Liver (tissue), 3 donors: ENCODE measurements around the gene TIGD1.

ENCODE experiments used
- GABPA ChIP-seq, 2 donors: IDR thresholded peaks in 1 of 2; conservative IDR thresholded peaks in 1 of 2; 2 replicates each; pipeline ENCODE4 v1.6.1; 2016; ENCODE audit warnings: antibody characterized with exemption in 2 of 2, mild to moderate bottlenecking in 1 of 2, moderate library complexity in 1 of 2
- JUND ChIP-seq, 2 donors: IDR thresholded peaks; 2 replicates each; pipeline ENCODE4 v1.6.1; 2016; ENCODE audit warnings: antibody characterized with exemption in 2 of 2
- RAD21 ChIP-seq, 2 donors: IDR thresholded peaks; 2 replicates each; pipeline ENCODE4 v1.6.1; 2016; ENCODE audit warnings: antibody characterized with exemption in 2 of 2, mild to moderate bottlenecking in 2 of 2
- TAF1 ChIP-seq: conservative IDR thresholded peaks from 2 replicates; pipeline ENCODE4 v1.6.1; 2016; ENCODE audit warnings: antibody characterized with exemption, mild to moderate bottlenecking
- YY1 ChIP-seq: IDR thresholded peaks from 2 replicates; pipeline ENCODE4 v1.6.1; 2016; ENCODE audit warnings: antibody characterized with exemption, mild to moderate bottlenecking
- TF ChIP-seq, protein P1 (sequence below): fragments of 150-350 bp; IDR thresholded peaks from 2 replicates; pipeline ENCODE4 v1.5.1; 2017; ENCODE audit warnings: improper control_type of control experiment, low read depth, low read length; ENCODE audit not compliant: missing input control
- TF ChIP-seq, protein P2 (sequence below): IDR thresholded peaks from 2 replicates; pipeline ENCODE4 v1.6.1; 2016; ENCODE audit warnings: antibody characterized with exemption, mild to moderate bottlenecking
- TF ChIP-seq, protein P3 (sequence below): IDR thresholded peaks from 2 replicates; pipeline ENCODE4 v1.6.1; 2016; ENCODE audit warnings: antibody characterized with exemption
- TF ChIP-seq, protein P4 (sequence below): IDR thresholded peaks from 2 replicates; pipeline ENCODE4 v1.6.1; 2016; ENCODE audit warnings: antibody characterized with exemption
- donor health status: healthy.
- donor health status: healthy.

DNA sequence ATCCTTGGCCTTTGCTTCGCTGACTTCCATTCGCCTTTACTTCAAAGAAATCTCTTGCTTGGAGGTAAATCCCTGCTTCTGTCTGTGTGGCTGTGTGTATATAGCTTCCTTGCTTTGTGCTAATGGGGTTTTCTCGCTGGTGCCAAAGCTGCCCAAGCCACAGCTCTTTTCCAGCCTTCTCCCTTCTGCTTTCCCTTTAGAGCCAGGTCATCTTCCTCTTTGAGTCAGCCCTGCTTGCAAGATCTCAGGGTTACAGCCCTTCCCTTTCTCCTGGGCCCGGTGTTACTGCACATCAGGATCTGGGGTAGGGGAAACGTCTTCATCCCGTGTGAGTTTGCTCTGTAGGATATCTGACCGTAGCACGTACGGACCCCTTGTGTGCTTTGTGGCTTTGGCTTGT is 19.2 kb upstream of the TIGD1 start:
- TF ChIP-seq, protein P1, sequence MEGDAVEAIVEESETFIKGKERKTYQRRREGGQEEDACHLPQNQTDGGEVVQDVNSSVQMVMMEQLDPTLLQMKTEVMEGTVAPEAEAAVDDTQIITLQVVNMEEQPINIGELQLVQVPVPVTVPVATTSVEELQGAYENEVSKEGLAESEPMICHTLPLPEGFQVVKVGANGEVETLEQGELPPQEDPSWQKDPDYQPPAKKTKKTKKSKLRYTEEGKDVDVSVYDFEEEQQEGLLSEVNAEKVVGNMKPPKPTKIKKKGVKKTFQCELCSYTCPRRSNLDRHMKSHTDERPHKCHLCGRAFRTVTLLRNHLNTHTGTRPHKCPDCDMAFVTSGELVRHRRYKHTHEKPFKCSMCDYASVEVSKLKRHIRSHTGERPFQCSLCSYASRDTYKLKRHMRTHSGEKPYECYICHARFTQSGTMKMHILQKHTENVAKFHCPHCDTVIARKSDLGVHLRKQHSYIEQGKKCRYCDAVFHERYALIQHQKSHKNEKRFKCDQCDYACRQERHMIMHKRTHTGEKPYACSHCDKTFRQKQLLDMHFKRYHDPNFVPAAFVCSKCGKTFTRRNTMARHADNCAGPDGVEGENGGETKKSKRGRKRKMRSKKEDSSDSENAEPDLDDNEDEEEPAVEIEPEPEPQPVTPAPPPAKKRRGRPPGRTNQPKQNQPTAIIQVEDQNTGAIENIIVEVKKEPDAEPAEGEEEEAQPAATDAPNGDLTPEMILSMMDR: no peak
- TF ChIP-seq, protein P2, sequence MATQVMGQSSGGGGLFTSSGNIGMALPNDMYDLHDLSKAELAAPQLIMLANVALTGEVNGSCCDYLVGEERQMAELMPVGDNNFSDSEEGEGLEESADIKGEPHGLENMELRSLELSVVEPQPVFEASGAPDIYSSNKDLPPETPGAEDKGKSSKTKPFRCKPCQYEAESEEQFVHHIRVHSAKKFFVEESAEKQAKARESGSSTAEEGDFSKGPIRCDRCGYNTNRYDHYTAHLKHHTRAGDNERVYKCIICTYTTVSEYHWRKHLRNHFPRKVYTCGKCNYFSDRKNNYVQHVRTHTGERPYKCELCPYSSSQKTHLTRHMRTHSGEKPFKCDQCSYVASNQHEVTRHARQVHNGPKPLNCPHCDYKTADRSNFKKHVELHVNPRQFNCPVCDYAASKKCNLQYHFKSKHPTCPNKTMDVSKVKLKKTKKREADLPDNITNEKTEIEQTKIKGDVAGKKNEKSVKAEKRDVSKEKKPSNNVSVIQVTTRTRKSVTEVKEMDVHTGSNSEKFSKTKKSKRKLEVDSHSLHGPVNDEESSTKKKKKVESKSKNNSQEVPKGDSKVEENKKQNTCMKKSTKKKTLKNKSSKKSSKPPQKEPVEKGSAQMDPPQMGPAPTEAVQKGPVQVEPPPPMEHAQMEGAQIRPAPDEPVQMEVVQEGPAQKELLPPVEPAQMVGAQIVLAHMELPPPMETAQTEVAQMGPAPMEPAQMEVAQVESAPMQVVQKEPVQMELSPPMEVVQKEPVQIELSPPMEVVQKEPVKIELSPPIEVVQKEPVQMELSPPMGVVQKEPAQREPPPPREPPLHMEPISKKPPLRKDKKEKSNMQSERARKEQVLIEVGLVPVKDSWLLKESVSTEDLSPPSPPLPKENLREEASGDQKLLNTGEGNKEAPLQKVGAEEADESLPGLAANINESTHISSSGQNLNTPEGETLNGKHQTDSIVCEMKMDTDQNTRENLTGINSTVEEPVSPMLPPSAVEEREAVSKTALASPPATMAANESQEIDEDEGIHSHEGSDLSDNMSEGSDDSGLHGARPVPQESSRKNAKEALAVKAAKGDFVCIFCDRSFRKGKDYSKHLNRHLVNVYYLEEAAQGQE: no peak
- TF ChIP-seq, protein P3, sequence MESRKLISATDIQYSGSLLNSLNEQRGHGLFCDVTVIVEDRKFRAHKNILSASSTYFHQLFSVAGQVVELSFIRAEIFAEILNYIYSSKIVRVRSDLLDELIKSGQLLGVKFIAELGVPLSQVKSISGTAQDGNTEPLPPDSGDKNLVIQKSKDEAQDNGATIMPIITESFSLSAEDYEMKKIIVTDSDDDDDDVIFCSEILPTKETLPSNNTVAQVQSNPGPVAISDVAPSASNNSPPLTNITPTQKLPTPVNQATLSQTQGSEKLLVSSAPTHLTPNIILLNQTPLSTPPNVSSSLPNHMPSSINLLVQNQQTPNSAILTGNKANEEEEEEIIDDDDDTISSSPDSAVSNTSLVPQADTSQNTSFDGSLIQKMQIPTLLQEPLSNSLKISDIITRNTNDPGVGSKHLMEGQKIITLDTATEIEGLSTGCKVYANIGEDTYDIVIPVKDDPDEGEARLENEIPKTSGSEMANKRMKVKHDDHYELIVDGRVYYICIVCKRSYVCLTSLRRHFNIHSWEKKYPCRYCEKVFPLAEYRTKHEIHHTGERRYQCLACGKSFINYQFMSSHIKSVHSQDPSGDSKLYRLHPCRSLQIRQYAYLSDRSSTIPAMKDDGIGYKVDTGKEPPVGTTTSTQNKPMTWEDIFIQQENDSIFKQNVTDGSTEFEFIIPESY: no peak
- TF ChIP-seq YY1 (no peak), RAD21 (IDR thresholded peaks at IDR 0.05) (no peak), TAF1 (no peak), JUND (IDR thresholded peaks at IDR 0.05) (no peak), GABPA (IDR thresholded peaks at IDR 0.05 in 1 of 2, conservative IDR thresholded peaks at IDR 0.05 in 1 of 2) (no peak)
- TF ChIP-seq, protein P4, sequence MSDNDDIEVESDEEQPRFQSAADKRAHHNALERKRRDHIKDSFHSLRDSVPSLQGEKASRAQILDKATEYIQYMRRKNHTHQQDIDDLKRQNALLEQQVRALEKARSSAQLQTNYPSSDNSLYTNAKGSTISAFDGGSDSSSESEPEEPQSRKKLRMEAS: no peak
